AG09319 (cell line): ENCODE data around the gene UNC119.

ENCODE experiments used
- DNase-seq: peaks from one replicate; pipeline ENCODE4 v3.0.0-alpha.2; 2010; ENCODE audit warnings: low read depth; ENCODE audit errors: extremely low read depth
- CTCF ChIP-seq: IDR thresholded peaks from 2 replicates; pipeline ENCODE4 v1.5.1; 2011; ENCODE audit warnings: low read depth, mild to moderate bottlenecking, inconsistent platforms, low read length, moderate library complexity

Gene UNC119

GRCh38 chr17:28585851-28586250 lies 33.4 kb upstream of the UNC119 start:
- no peak for TF ChIP-seq CTCF
- DNase-seq: no peak

GRCh38 chr17:28584434-28584833 lies 32.0 kb upstream of the UNC119 start:
- DNase-seq: no peak
- no peak for TF ChIP-seq CTCF

- DNase-seq: no peak
- TF ChIP-seq CTCF: no peak
Observed at GRCh38 chr17:28582513-28582912, 30.1 kb upstream of the UNC119 start.

- DNase-seq: no peak
- no peak for TF ChIP-seq CTCF
Observed at GRCh38 chr17:28580959-28581358, 28.5 kb upstream of the UNC119 start.

- TF ChIP-seq CTCF: no peak
- DNase-seq: no peak
Observed at GRCh38 chr17:28579526-28579925, 27.1 kb upstream of the UNC119 start.

- no peak for TF ChIP-seq CTCF
- DNase-seq: no peak
Observed at GRCh38 chr17:28578246-28579195, 26.1 kb upstream of the UNC119 start.

- DNase-seq: no peak
- TF ChIP-seq CTCF: no peak
Observed at GRCh38 chr17:28577466-28577824, 25.0 kb upstream of the UNC119 start.
